Osteoblast (primary cell): ENCODE measurements around the gene PKHD1. TPM values are rescaled to one million over a fixed set of nuclear protein-coding genes. Genes with fewer than 3 reads are reported as not detected.

ENCODE experiments used
- DNase-seq: peaks from one replicate; pipeline ENCODE4 v3.0.0; 2011; ENCODE audit warnings: low spot score, mixed read lengths; ENCODE audit not compliant: insufficient read length; ENCODE audit errors: missing footprints
- H2AFZ ChIP-seq: 2 replicates; pipeline ENCODE4 v1.6.0; 2011; ENCODE audit warnings: mild to moderate bottlenecking, low read length
- H3K27ac ChIP-seq: 2 replicates; pipeline ENCODE4 v1.5.1; 2011; ENCODE audit warnings: mild to moderate bottlenecking, low read depth, low read length, moderate library complexity
- H3K27me3 ChIP-seq: 2 replicates; pipeline ENCODE4 v1.6.0; 2012; ENCODE audit warnings: mild to moderate bottlenecking, control low read depth, inconsistent platforms, low read length, moderate library complexity; ENCODE audit not compliant: insufficient read depth
- H3K36me3 ChIP-seq: 2 replicates; pipeline ENCODE4 v1.5.1; 2011; ENCODE audit warnings: mild to moderate bottlenecking, low read length, control low read depth, moderate library complexity; ENCODE audit not compliant: insufficient read depth
- H3K4me1 ChIP-seq: 2 replicates; pipeline ENCODE4 v1.5.1; 2011; ENCODE audit warnings: mild to moderate bottlenecking, low read length, control low read depth, moderate library complexity; ENCODE audit not compliant: insufficient read depth
- H3K4me2 ChIP-seq: 2 replicates; pipeline ENCODE4 v1.6.0; 2011; ENCODE audit warnings: mild to moderate bottlenecking, low read length; ENCODE audit not compliant: insufficient read depth
- H3K4me3 ChIP-seq: fragments of 200-600 bp; sonication (generic); 3 replicates; pipeline ENCODE4 v1.5.1; 2012; ENCODE audit warnings: mild to moderate bottlenecking, low read length, inconsistent platforms; ENCODE audit not compliant: insufficient read depth
- H3K79me2 ChIP-seq: 2 replicates; pipeline ENCODE4 v1.6.0; 2012; ENCODE audit warnings: mild to moderate bottlenecking, low read length, control low read depth, inconsistent platforms; ENCODE audit not compliant: insufficient read depth
- H3K9me3 ChIP-seq: 2 replicates; pipeline ENCODE4 v1.5.1; 2011; ENCODE audit warnings: low read depth, low read length, control low read depth
- H4K20me1 ChIP-seq: 2 replicates; pipeline ENCODE4 v1.6.0; 2012; ENCODE audit warnings: mild to moderate bottlenecking, low read length, control low read depth; ENCODE audit not compliant: insufficient read depth
- total RNA-seq: library from RNA; depleted of rRNA; stranded (reverse); fragments of >200 nt; gene quantifications from 2 replicates; pipeline ENCODE4 v1.2.3, GENCODE V29; 2012
- TF ChIP-seq, protein P1 (sequence below): IDR thresholded peaks from 2 replicates; pipeline ENCODE4 v1.5.1; 2011; ENCODE audit warnings: mild to moderate bottlenecking, low read depth, low read length, moderate library complexity; ENCODE audit errors: extremely low read depth

The PKHD1 gene
- total RNA-seq, 1 donor, result not detected

DNA sequence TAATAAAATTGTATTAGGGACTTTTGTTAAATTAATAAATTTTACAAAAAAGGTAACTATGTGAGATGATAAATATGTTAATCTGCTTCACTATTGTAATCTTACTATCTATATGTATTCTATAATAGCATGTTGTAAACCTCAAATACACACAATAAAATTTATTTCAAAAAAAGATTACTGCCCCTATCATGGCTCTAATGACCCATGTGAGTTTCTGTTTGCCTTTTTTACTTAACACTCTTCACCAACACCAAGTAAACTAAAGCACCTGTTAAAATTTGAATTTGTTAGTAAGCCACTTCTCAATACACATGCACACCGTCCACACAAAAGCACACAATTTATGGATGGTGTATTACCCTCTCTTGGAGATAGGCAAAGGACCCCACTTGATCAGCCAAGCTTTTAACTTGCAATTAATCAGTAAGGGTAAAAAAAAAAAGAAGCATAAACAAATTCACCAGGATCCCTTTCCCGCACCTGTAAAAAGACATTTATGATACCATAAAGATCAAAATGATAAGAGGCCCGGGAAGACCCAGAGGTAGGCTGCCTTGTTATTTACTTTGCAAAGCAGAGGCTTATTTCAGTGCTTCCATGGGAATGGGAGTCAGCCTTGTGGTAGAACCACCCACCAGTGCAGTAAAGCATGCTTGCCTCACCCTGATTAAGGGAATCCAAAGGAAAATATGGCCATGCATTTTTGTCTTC is 28.6 kb upstream of the PKHD1 start:
- Histone ChIP-seq H3K4me3 (no peak overlapping the region), H3K9me3 (no peaks in the 10 kb centered on the region), H3K27ac (no peak overlapping the region), H2AFZ (no peak overlapping the region), H3K4me1 (no peaks in the 10 kb centered on the region), H3K4me2 (no peak overlapping the region), H3K27me3 (no peaks in the 10 kb centered on the region), H3K36me3 (no peaks in the 10 kb centered on the region), H3K79me2 (no peaks in the 10 kb centered on the region), H4K20me1 (no peaks in the 10 kb centered on the region)
- DNase-seq, result no peak
- TF ChIP-seq, protein P1, sequence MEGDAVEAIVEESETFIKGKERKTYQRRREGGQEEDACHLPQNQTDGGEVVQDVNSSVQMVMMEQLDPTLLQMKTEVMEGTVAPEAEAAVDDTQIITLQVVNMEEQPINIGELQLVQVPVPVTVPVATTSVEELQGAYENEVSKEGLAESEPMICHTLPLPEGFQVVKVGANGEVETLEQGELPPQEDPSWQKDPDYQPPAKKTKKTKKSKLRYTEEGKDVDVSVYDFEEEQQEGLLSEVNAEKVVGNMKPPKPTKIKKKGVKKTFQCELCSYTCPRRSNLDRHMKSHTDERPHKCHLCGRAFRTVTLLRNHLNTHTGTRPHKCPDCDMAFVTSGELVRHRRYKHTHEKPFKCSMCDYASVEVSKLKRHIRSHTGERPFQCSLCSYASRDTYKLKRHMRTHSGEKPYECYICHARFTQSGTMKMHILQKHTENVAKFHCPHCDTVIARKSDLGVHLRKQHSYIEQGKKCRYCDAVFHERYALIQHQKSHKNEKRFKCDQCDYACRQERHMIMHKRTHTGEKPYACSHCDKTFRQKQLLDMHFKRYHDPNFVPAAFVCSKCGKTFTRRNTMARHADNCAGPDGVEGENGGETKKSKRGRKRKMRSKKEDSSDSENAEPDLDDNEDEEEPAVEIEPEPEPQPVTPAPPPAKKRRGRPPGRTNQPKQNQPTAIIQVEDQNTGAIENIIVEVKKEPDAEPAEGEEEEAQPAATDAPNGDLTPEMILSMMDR, result no peak

DNA sequence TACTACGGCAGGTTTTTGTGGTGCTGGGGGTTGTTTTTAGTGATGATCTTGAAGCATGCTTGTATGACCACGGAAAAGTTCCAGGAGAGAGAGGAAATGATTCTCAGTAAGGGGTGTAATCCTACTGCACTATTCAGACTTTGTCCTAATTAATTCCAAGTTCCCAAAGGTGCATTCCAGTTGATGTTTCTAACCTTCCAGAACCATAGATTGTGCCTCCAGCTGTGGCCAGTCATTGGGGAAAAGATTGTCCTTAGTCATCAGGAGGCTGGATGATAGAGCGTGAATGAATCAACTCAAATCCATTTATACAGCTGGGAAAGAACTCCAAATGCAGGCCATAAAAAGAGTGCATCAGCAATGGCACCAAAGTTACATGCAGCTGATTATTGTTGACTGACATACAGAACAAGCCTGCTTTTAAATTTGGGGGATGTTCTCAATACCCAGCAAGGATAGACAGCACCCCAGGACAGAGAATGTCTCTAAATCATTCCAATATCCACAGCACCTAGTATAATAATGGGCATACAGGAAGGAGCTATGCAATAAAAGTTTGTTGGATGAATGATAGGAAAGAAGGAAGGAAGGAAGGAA is 27.8 kb upstream of the PKHD1 start:
- Histone ChIP-seq H2AFZ (no peak overlapping the region), H3K4me3 (no peak overlapping the region), H3K36me3 (no peaks in the 10 kb centered on the region), H3K9me3 (no peaks in the 10 kb centered on the region), H3K79me2 (no peaks in the 10 kb centered on the region), H4K20me1 (no peaks in the 10 kb centered on the region), H3K4me2 (no peak overlapping the region), H3K27ac (no peak overlapping the region), H3K4me1 (no peaks in the 10 kb centered on the region), H3K27me3 (no peaks in the 10 kb centered on the region)
- TF ChIP-seq, protein P1, result no peak
- no peak for DNase-seq

DNA sequence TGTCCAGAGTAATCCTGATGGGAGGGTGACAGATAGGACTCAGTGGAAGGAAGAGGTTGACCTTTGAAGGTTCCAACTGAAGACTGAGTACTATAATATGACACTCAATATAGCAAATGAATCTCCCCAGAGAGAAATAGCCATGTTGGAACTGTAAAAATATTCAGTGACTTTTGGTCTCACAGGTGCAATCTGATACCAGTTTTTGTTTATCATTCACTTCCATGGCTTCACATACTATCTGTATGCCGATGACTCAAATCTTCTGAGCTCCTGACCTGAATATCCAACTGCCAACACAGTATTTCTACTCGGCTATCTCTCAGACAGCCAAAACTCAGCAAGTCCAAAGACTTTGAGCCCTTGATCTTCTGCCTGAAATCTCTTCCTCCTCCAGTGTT is 21.8 kb upstream of the PKHD1 start:
- no peaks in the 10 kb centered on the region for H3K4me1 ChIP-seq
- TF ChIP-seq, protein P1, result no peak
- no peak overlapping the region for H3K4me3 ChIP-seq
- H3K4me2 ChIP-seq, result no peak overlapping the region
- DNase-seq, result no peak
- H3K9me3 ChIP-seq, result no peaks in the 10 kb centered on the region
- H3K27me3 ChIP-seq, result no peaks in the 10 kb centered on the region
- no peak overlapping the region for H3K27ac ChIP-seq
- H3K79me2 ChIP-seq, result no peaks in the 10 kb centered on the region
- H3K36me3 ChIP-seq, result no peaks in the 10 kb centered on the region
- H4K20me1 ChIP-seq, result no peaks in the 10 kb centered on the region
- no peak overlapping the region for H2AFZ ChIP-seq

DNA sequence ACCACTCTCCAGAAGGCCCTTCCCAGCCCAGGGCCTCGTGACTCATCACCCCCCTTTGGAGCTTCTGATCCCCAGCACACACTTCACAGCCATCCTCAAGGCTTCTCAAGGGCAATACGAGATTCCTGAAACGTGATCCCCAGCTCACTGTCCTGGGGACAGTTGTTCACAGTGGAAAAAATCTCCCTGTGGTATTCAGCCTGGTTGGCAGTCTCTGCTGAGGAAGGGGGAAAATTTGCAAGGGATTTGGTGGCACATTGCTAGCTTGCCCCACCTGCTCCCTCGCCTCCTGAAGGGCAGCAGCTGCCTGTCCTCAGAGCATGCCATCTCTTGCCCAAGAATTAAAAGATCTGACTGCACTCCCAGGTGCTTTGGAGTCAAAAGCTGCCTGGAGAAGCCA is 20.7 kb upstream of the PKHD1 start:
- Histone ChIP-seq H4K20me1 (no peaks in the 10 kb centered on the region), H3K79me2 (no peaks in the 10 kb centered on the region), H3K27me3 (no peaks in the 10 kb centered on the region), H3K27ac (no peak overlapping the region), H2AFZ (no peak overlapping the region), H3K4me3 (no peak overlapping the region), H3K9me3 (no peaks in the 10 kb centered on the region), H3K4me2 (no peak overlapping the region), H3K36me3 (no peaks in the 10 kb centered on the region), H3K4me1 (no peaks in the 10 kb centered on the region)
- peak; percentile 17 for DNase-seq
- TF ChIP-seq, protein P1, result no peak
